Heart left ventricle (tissue), 16 donors: Measurements from ENCODE around the gene TMEM39B. TPM values are rescaled to one million over a fixed set of nuclear protein-coding genes. Genes with fewer than 3 reads are reported as not detected.

Experiments used
- ATAC-seq, 4 donors: fragments of 200-7000 bp; cut with Tn5 transposase; one replicate each; pipeline ENCODE4 v1.9.1; 2020 to 2022; ENCODE audit warnings: moderate library complexity in 4 of 4, mild to moderate bottlenecking in 3 of 4, moderate number of reproducible peaks in 1 of 4
- DNase-seq, 5 donors: peaks; one replicate each; pipeline ENCODE4 v3.0.0-alpha.2; 2020
- H3K27ac ChIP-seq, 12 donors: fragments of 200-600 bp; sonication (generic) in 4 of 12; one replicate each; pipeline versions ENCODE4 v1.5.0 to v1.8.0; 2016 to 2022; ENCODE audit warnings: mild to moderate bottlenecking in 2 of 12
- H3K27me3 ChIP-seq, 9 donors: fragments of 200-600 bp; sonication (generic) in 2 of 9; one replicate each; pipeline versions ENCODE4 v1.5.1 to v1.8.0; 2016 to 2022; ENCODE audit warnings: mild to moderate bottlenecking in 3 of 9
- H3K36me3 ChIP-seq, 9 donors: fragments of 200-600 bp; sonication (generic) in 2 of 9; one replicate each; pipeline versions ENCODE4 v1.5.0 to v1.8.0; 2018 to 2022; ENCODE audit warnings: mild to moderate bottlenecking in 2 of 9
- H3K4me1 ChIP-seq, 12 donors: fragments of 200-600 bp; sonication (generic) in 4 of 12; one replicate each; pipeline versions ENCODE4 v1.5.0 to v1.8.0; 2016 to 2022; ENCODE audit warnings: mild to moderate bottlenecking in 3 of 12
- H3K4me3 ChIP-seq, 12 donors: fragments of 200-600 bp; sonication (generic) in 4 of 12; one replicate each; pipeline versions ENCODE4 v1.5.0 to v1.8.0; 2017 to 2022; ENCODE audit warnings: mild to moderate bottlenecking in 9 of 12, moderate library complexity in 4 of 12
- H3K9me3 ChIP-seq, 12 donors: fragments of 200-600 bp; sonication (generic) in 4 of 12; one replicate each; pipeline versions ENCODE4 v1.5.0 to v1.8.0; 2016 to 2022; ENCODE audit warnings: mild to moderate bottlenecking in 1 of 12
- POLR2A ChIP-seq, 2 donors: fragments of 450-650 bp; IDR thresholded peaks; one replicate each; pipeline ENCODE4 v1.6.1; 2017; ENCODE audit warnings: antibody characterized with exemption in 2 of 2, mild to moderate bottlenecking in 2 of 2, moderate library complexity in 2 of 2
- WGBS, 4 donors: extraction: QIAGEN DNeasy Blood & Tissue Kit in 2 of 4; methylation state at CpG; one replicate each; pipeline versions ENCODE4 v1.1.5 to v1.1.7; 2013 to 2018; 5-methylcytosine and 5-hydroxymethylcytosine counted together
- intact Hi-C, 10 donors: fragments of 100-400 bp; cut with DNase I; formaldehyde crosslinking; loops; one replicate each; pipeline versions ENCODE4 v1.11.1 to v1.14.2; 2022
- polyA plus RNA-seq, 2 donors: library from polyadenylated mRNA; stranded (reverse); fragments of 200-250 nt; gene quantifications; one replicate each; pipeline ENCODE4 v1.2.3, GENCODE V29; 2013
- total RNA-seq, 9 donors: library from RNA; depleted of rRNA in 2 of 9; stranded (reverse); fragments of >200 nt in 2 of 9; fragmentation: NEBNext Ultra II Directional in 3 of 9; extraction: Animal tissue kit (Norgen Biotek cat#: 25700) in 3 of 9; gene quantifications; one replicate each; pipeline versions ENCODE4 v1.1.0 to v1.2.4, GENCODE V29; 2016 to 2023
- TF ChIP-seq, protein P1 (sequence below), 12 donors: fragments of 200-600 bp; sonication (generic) in 4 of 12; IDR thresholded peaks; one replicate each; pipeline versions ENCODE4 v1.5.0 to v1.8.0; 2018 to 2022; ENCODE audit warnings: antibody characterized with exemption in 12 of 12, mild to moderate bottlenecking in 5 of 12
- donor health status: ischemic (EF 13 %, LVEDD 7.1; RV severe dilation, severe dysfunction).
- donor health status: healthy with polysubstance abuse.
- donor health status: DM: no; HTN: yes; CAD: no.
- donor health status: DM: no; HTN: no; CAD: no.
- donor health status: ischemic (EF 25% LVEDD 6.9; RV normal size, moderate dysfunction).
- donor health status: ischemic (EF 25% LVEDD 5.7; RV mildly dilated, moderate dysfunction).
- donor health status: healthy.
- donor health status: DM: yes; HTN: yes; CAD: no.
- donor health status: ischemic (EF 35%, LVEDD 5.7; RV mildly dilated, moderate dysfunction).
- donor health status: nonischemic (EF 11% LVEDD 7.7; RV severe dilation, severe dysfunction).
- donor health status: DM: yes; HTN: yes; CAD: no.
- donor health status: PGD.
- donor health status: ischemic (EF 29% LVEDD 5.4; RV normal size, mild dysfunction).
- donor health status: nonischemic (EF 23%, LVEDD 6.1; RV moderate dilation, normal function).

Gene TMEM39B
- total and polyA plus RNA-seq, 11 donors, result 2.7 to 15.1 (median 6.3) TPM

DNA sequence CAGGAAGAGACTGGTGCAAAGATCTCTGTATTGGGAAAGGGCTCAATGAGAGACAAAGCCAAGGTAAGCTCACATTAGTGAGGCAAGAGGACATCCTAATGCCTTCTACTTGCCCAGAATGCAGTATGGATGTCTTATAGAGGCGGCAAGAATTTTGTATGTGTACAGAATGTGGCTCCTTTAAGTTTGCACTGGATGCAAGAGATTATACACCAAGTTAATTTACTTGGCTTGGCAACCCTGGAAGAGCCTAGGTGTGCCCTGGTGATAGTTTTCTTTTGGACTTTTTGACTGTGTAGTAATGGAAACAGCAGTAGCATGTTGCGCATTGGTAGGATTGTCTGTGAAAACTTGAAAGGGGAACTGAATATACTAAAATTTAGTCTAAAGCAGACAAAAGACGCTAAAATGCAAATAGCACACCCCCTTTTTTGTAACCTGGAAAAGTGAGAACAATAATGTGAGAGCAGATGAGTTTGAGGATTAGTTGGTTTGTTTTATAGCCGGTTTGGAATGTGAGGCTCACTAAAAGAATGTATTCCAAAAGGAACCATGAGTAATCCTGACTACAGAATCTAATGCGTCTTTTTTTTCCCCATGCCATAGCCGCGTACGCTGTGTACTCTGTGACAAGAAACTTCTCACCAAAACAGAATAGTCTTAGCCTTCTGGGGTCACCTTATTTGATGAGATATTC lies 41.0 kb upstream of the TMEM39B start:
- no peaks in the 10 kb centered on the region for H3K9me3 ChIP-seq
- 88 to 92% (median 91%) methylated on average over 8 of the region's 8 CpGs for WGBS, 4 donors
- H3K27me3 ChIP-seq, result no peaks in the 10 kb centered on the region
- no peak overlapping the region for H3K4me3 ChIP-seq
- intact Hi-C loops, result no loop called here
- H3K36me3 ChIP-seq, result peaks cover 0 to 48% (median 11%) of the 10 kb centered on the region in 9 donors
- peaks cover 0 to 24% (median 6%) of the 10 kb centered on the region in 12 donors for H3K4me1 ChIP-seq
- DNase-seq (no peak), ATAC-seq (no peak)
- H3K27ac ChIP-seq, result no peak overlapping the region
- TF ChIP-seq POLR2A (IDR thresholded peaks at IDR 0.05), result no peak
- TF ChIP-seq, protein P1, sequence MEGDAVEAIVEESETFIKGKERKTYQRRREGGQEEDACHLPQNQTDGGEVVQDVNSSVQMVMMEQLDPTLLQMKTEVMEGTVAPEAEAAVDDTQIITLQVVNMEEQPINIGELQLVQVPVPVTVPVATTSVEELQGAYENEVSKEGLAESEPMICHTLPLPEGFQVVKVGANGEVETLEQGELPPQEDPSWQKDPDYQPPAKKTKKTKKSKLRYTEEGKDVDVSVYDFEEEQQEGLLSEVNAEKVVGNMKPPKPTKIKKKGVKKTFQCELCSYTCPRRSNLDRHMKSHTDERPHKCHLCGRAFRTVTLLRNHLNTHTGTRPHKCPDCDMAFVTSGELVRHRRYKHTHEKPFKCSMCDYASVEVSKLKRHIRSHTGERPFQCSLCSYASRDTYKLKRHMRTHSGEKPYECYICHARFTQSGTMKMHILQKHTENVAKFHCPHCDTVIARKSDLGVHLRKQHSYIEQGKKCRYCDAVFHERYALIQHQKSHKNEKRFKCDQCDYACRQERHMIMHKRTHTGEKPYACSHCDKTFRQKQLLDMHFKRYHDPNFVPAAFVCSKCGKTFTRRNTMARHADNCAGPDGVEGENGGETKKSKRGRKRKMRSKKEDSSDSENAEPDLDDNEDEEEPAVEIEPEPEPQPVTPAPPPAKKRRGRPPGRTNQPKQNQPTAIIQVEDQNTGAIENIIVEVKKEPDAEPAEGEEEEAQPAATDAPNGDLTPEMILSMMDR (IDR thresholded peaks at IDR 0.05), result no peak

DNA sequence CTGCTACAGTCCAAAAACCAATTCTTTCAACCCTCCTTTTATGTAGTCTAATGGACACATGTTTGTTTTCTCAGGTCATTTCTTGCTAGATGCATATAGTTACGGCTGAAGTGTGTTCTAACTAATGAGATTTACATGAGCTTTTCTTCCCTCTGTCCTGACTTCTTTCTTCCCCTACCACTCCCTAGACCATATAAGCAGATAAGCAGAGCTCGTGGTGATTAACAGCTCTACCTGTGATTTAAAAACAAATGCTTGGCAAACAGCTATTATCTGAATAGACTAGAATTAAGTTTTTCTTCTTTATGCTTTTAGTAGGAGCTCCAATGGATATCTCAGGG lies 40.5 kb upstream of the TMEM39B start:
- intact Hi-C loops, result no loop called here
- Histone ChIP-seq H3K4me1 (peaks cover 0 to 24% (median 5%) of the 10 kb centered on the region in 12 donors), H3K36me3 (peaks cover 0 to 48% (median 11%) of the 10 kb centered on the region in 9 donors), H3K9me3 (no peaks in the 10 kb centered on the region), H3K27me3 (no peaks in the 10 kb centered on the region), H3K27ac (no peak overlapping the region), H3K4me3 (no peak overlapping the region)
- TF ChIP-seq, protein P1 (IDR thresholded peaks at IDR 0.05), result no peak
- TF ChIP-seq POLR2A (IDR thresholded peaks at IDR 0.05), result no peak
- ATAC-seq (no peak), DNase-seq (no peak)
- 76 to 81% (median 80%) methylated on average over 2 of the region's 2 CpGs for WGBS, 4 donors

DNA sequence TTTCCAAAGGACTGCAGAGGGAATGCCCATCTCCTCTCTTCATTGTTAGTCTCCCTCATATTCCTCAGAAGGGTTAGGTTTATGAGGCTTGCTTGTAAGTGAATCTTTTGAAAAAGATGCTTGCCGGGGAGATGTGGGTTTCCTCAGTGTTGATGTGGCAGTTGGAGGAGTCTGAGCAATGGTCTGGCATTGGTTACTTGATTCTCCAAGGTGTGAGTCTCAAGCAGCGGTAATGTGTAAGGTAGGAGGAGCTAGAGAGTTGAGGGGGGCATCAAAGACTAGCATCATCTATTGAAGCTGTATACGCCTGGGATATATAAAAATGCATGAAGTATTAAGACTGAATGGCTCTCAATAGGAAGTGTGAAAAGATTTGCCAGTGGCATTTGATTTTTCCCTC lies 37.6 kb upstream of the TMEM39B start:
- Histone ChIP-seq H3K9me3 (no peaks in the 10 kb centered on the region), H3K27ac (no peak overlapping the region), H3K4me1 (peaks cover 0 to 9% (median under 1%) of the 10 kb centered on the region in 12 donors), H3K4me3 (no peak overlapping the region), H3K27me3 (no peaks in the 10 kb centered on the region), H3K36me3 (peaks cover 0 to 62% (median 5%) of the 10 kb centered on the region in 9 donors)
- WGBS, 4 donors, result 81 to 83% (median 82%) methylated on average over 3 of the region's 3 CpGs
- intact Hi-C loops, result no loop called here
- DNase-seq (no peak), ATAC-seq (no peak)
- TF ChIP-seq, protein P1 (IDR thresholded peaks at IDR 0.05), result no peak

DNA sequence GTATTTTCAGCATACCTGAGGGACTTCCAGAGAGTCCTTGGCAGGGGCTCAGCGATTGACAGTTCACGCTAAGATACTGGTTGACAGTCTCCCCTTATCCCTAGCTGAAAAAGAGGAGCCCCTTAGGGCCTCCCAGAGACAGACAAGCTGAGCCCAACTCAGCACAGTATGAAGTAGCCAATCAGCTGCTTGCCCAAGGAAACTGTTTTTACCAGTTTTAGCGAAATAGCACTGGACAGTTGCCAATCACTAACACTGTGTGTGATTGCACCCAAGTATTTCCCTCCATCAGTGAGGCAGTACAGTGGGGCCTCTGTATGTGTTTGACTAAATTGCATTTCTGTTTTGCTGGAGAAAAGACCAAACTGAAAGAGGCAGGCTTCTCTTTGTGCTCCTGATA lies 32.0 kb upstream of the TMEM39B start:
- peaks cover 0 to 61% (median 0%) of the 10 kb centered on the region in 9 donors for H3K36me3 ChIP-seq
- peaks cover 0 to 10% (median 0%) of the 10 kb centered on the region in 12 donors for H3K4me1 ChIP-seq
- no peak overlapping the region for H3K27ac ChIP-seq
- no peak for TF ChIP-seq POLR2A (IDR thresholded peaks at IDR 0.05)
- TF ChIP-seq, protein P1 (IDR thresholded peaks at IDR 0.05), result no peak
- DNase-seq, result no peak
- peak in 1 of 4 donors; percentile 28 for ATAC-seq
- H3K4me3 ChIP-seq, result no peak overlapping the region
- intact Hi-C loops, result no loop called here
- no peaks in the 10 kb centered on the region for H3K27me3 ChIP-seq
- no peaks in the 10 kb centered on the region for H3K9me3 ChIP-seq
- 82 to 87% (median 86%) methylated on average over 3 of the region's 3 CpGs for WGBS, 4 donors
